Osteoblast (primary cell): ENCODE data around the gene TLN1. TPM values are rescaled to one million over a fixed set of nuclear protein-coding genes. Genes with fewer than 3 reads are reported as not detected.

Experiments
- DNase-seq: peaks from one replicate; pipeline ENCODE4 v3.0.0; 2011; ENCODE audit warnings: low spot score, mixed read lengths; ENCODE audit not compliant: insufficient read length; ENCODE audit errors: missing footprints
- H2AFZ ChIP-seq: 2 replicates; pipeline ENCODE4 v1.6.0; 2011; ENCODE audit warnings: mild to moderate bottlenecking, low read length
- H3K27ac ChIP-seq: 2 replicates; pipeline ENCODE4 v1.5.1; 2011; ENCODE audit warnings: mild to moderate bottlenecking, low read depth, low read length, moderate library complexity
- H3K27me3 ChIP-seq: 2 replicates; pipeline ENCODE4 v1.6.0; 2012; ENCODE audit warnings: mild to moderate bottlenecking, control low read depth, inconsistent platforms, low read length, moderate library complexity; ENCODE audit not compliant: insufficient read depth
- H3K36me3 ChIP-seq: 2 replicates; pipeline ENCODE4 v1.5.1; 2011; ENCODE audit warnings: mild to moderate bottlenecking, low read length, control low read depth, moderate library complexity; ENCODE audit not compliant: insufficient read depth
- H3K4me1 ChIP-seq: 2 replicates; pipeline ENCODE4 v1.5.1; 2011; ENCODE audit warnings: mild to moderate bottlenecking, low read length, control low read depth, moderate library complexity; ENCODE audit not compliant: insufficient read depth
- H3K4me2 ChIP-seq: 2 replicates; pipeline ENCODE4 v1.6.0; 2011; ENCODE audit warnings: mild to moderate bottlenecking, low read length; ENCODE audit not compliant: insufficient read depth
- H3K4me3 ChIP-seq: fragments of 200-600 bp; sonication (generic); 3 replicates; pipeline ENCODE4 v1.5.1; 2012; ENCODE audit warnings: mild to moderate bottlenecking, low read length, inconsistent platforms; ENCODE audit not compliant: insufficient read depth
- H3K79me2 ChIP-seq: 2 replicates; pipeline ENCODE4 v1.6.0; 2012; ENCODE audit warnings: mild to moderate bottlenecking, low read length, control low read depth, inconsistent platforms; ENCODE audit not compliant: insufficient read depth
- H3K9me3 ChIP-seq: 2 replicates; pipeline ENCODE4 v1.5.1; 2011; ENCODE audit warnings: low read depth, low read length, control low read depth
- H4K20me1 ChIP-seq: 2 replicates; pipeline ENCODE4 v1.6.0; 2012; ENCODE audit warnings: mild to moderate bottlenecking, low read length, control low read depth; ENCODE audit not compliant: insufficient read depth
- total RNA-seq: library from RNA; depleted of rRNA; stranded (reverse); fragments of >200 nt; gene quantifications from 2 replicates; pipeline ENCODE4 v1.2.3, GENCODE V29; 2012
- TF ChIP-seq, protein P1 (sequence below): IDR thresholded peaks from 2 replicates; pipeline ENCODE4 v1.5.1; 2011; ENCODE audit warnings: mild to moderate bottlenecking, low read depth, low read length, moderate library complexity; ENCODE audit errors: extremely low read depth

TLN1 gene
- total RNA-seq, 1 donor = 376 TPM

DNA sequence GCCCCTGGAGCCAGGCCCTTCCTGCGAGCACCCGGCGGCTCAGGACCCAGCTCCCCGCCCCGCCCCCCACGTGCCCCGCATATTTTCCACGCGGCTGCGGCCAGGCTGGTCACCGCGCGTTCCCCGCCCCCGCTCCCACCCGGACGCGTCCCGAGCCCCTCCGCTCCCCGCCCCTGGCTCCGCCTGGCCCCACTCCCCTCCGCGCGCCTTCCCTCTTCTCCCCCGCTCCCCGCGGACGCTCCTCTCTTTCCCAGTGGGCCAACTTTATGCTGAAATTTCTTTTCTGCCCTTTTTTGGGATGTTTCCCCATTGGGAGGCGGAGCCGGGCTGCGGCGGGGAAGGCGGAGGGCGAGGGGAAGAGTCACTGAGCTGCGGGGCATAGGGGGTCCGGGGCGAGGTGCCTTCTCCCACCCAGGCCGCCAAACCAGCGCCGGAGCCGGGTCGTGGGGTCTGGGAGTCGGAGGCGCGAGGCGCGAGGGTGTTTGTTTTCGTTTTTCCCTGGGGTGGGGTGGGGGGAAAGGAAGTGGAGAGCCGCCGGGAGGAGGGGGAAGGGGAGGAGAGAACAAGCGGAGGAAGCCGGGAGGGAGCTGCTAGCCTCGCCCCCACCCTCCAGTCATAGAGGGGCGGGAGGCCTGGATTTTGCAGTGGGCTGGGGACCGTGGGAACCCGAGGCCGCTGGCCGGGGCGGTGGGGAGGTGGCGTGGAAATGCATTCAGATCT, 41.2 kb downstream of the TLN1 start:
- Histone ChIP-seq H3K27me3 (no peaks in the 10 kb centered on the region), H2AFZ (peak overlapping the region; percentile 11), H3K4me1 (peaks cover 40% of the 10 kb centered on the region), H3K9me3 (no peaks in the 10 kb centered on the region), H3K4me3 (peak overlapping the region; percentile 93), H4K20me1 (peaks cover 39% of the 10 kb centered on the region), H3K36me3 (peaks cover 32% of the 10 kb centered on the region), H3K4me2 (peak overlapping the region; percentile 100), H3K27ac (peak overlapping the region; percentile 87), H3K79me2 (peaks cover 38% of the 10 kb centered on the region)
- peak; percentile 96 for DNase-seq
- TF ChIP-seq, protein P1, sequence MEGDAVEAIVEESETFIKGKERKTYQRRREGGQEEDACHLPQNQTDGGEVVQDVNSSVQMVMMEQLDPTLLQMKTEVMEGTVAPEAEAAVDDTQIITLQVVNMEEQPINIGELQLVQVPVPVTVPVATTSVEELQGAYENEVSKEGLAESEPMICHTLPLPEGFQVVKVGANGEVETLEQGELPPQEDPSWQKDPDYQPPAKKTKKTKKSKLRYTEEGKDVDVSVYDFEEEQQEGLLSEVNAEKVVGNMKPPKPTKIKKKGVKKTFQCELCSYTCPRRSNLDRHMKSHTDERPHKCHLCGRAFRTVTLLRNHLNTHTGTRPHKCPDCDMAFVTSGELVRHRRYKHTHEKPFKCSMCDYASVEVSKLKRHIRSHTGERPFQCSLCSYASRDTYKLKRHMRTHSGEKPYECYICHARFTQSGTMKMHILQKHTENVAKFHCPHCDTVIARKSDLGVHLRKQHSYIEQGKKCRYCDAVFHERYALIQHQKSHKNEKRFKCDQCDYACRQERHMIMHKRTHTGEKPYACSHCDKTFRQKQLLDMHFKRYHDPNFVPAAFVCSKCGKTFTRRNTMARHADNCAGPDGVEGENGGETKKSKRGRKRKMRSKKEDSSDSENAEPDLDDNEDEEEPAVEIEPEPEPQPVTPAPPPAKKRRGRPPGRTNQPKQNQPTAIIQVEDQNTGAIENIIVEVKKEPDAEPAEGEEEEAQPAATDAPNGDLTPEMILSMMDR = no peak

- Histone ChIP-seq H3K4me3 (peak overlapping the region; percentile 93), H3K27me3 (no peaks in the 10 kb centered on the region), H3K79me2 (peaks cover 43% of the 10 kb centered on the region), H3K4me1 (peaks cover 39% of the 10 kb centered on the region), H3K4me2 (peak overlapping the region; percentile 100), H2AFZ (no peak overlapping the region), H4K20me1 (peaks cover 45% of the 10 kb centered on the region), H3K36me3 (peaks cover 34% of the 10 kb centered on the region), H3K9me3 (no peaks in the 10 kb centered on the region), H3K27ac (peak overlapping the region; percentile 74)
- peak; percentile 91 for DNase-seq
- TF ChIP-seq, protein P1 = no peak
Observed at GRCh38 chr9:35690294-35690613, 41.7 kb downstream of the TLN1 start.

DNA sequence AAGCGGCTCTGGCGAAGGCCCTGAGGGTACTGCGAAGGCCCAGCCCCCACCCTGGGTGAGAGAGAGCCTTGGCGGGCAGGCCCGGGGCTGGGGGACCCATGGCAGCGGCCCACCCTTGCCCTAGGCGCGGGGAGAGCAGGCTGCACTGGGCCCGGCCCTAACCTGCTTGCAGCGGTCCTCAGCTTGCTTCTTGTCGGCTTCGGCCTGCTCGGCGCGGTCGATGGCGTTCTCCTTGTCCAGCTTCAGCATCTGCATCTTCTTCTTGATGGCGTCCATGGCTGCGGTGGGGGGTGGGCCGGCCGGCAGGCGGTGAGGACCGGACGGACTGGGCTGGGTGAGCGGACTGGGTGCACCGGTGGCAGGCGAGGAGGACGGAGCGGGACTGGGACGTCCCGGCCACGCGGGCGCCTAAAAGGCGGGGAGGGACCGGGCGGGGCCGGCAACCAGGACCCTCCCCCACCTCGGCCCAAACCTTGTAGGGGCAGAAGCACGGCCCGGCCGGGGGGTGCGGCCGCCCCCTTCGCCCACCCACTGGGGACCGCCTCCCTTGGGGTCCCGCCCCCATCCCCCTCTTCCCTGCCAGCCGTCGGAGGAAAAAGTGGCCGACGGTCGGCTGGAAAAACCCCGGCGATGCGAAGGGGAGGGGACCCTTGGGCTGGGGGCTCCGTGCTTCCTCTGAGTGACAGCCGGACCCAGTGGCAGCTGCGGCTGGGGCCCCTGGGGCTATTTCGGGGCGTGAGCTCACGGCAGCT, 42.3 kb downstream of the TLN1 start, which contains the start of gene TPM2:
Gene TPM2, minus strand, starts transcription at position 384 of the 752 bp plus-strand sequence. Its CDS starts 108 bp downstream, at position 276.
- peak; percentile 96 for DNase-seq
- H3K27me3 ChIP-seq = no peaks in the 10 kb centered on the region
- peaks cover 50% of the 10 kb centered on the region for H4K20me1 ChIP-seq
- H3K79me2 ChIP-seq = peaks cover 49% of the 10 kb centered on the region
- peak within 1 kb of the TSS; percentile 100 for H3K4me2 ChIP-seq
- H3K4me3 ChIP-seq = peak within 1 kb of the TSS; percentile 93
- H2AFZ ChIP-seq = no peak within 1 kb of the TSS
- peaks cover 39% of the 10 kb centered on the region for H3K36me3 ChIP-seq
- peak within 1 kb of the TSS; percentile 87 for H3K27ac ChIP-seq
- no peaks in the 10 kb centered on the region for H3K9me3 ChIP-seq
- peaks cover 40% of the 10 kb centered on the region for H3K4me1 ChIP-seq
- TF ChIP-seq, protein P1 = no peak
